GM12872 (cell line): Measurements from ENCODE around the gene H2BK1.

ENCODE experiments used
- CTCF ChIP-seq: IDR thresholded peaks from 3 replicates; pipeline ENCODE4 v1.5.1; 2011; ENCODE audit warnings: low read depth, mild to moderate bottlenecking, low read length, moderate library complexity; ENCODE audit not compliant: insufficient read depth

H2BK1 gene

DNA sequence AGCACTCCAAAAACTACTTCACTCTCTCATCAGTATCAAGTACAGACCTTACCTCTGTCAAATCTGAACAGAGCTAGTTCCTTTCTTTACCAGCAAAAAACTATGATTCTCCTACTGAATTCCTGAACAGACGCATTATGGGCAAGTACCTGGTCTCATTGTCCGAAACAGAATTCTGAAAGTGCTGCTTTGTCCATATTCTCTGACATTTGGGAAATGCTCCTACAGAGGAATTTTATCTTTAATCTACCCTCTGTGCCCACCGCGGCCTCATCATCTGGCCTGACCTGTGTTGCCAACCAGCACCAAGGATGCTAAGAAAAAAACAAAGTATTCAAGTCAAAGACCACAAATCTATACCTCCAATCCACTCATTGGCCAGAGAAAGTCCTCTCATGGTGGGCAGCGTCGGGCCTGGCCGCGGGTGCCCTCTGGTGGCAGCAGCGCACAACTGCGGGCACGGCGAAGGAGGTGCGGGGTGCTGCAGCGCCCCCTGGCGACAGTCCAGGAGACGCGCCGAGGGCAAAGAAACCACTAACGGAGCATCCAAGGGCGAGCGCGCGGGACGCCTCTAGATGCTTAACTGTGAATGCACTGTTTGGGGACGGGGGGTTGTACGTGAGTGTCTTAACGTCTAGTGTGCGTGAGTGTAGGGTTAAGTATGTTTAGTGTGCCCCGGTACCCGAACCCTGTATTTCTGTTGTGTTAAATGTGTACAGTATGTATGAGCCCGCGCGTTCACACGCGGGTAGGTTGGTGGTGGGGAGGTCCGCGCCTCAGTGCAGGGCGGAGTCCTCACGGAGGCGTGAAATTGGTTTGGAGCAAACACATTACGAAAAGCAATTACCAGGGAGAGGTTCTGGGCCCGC, 37.8 kb downstream of the H2BK1 start:
- peak; percentile 100 for TF ChIP-seq CTCF

- TF ChIP-seq CTCF: no peak
Measured at GRCh38 chr7:151168787-151169162, 41.5 kb downstream of the H2BK1 start.

DNA sequence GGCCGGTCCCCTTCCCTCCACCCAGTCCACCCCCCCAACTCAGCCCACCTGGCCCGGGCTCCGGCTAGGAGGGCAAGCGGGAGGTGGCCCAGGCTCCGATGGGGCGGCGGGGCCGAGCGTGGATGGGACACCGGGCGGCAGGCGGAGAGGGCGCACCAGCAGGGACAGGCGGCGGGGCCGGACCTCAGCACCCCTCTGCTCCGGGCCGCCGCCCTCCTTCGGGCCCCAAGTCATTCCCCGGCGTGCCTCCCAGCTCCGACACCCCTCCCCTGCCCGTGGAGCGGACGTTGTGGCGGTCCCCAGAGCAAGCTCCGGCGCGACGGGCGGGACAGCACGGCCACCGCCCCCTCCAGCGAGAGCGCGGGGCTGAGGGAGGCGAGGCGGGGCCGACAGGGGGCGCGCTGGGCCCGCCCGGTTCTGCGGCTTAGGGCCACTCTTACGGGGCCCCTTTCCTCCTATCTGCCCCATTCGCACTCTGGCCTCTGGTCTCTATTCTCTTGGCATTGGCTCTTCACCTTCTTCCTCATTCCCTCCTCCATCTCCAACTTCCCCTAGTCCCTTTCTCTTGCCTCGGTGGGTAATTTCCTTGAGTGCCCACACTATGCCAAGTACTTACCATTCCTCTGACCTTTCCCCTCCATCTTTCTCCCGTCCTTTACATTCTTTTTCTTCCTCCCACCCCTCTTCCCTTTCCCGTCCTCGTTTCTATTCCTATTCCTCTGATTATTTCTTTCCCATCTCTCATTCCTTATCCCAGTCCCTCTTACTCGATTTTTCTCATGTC, 42.1 kb downstream of the H2BK1 start:
- TF ChIP-seq CTCF: peak; percentile 71

DNA sequence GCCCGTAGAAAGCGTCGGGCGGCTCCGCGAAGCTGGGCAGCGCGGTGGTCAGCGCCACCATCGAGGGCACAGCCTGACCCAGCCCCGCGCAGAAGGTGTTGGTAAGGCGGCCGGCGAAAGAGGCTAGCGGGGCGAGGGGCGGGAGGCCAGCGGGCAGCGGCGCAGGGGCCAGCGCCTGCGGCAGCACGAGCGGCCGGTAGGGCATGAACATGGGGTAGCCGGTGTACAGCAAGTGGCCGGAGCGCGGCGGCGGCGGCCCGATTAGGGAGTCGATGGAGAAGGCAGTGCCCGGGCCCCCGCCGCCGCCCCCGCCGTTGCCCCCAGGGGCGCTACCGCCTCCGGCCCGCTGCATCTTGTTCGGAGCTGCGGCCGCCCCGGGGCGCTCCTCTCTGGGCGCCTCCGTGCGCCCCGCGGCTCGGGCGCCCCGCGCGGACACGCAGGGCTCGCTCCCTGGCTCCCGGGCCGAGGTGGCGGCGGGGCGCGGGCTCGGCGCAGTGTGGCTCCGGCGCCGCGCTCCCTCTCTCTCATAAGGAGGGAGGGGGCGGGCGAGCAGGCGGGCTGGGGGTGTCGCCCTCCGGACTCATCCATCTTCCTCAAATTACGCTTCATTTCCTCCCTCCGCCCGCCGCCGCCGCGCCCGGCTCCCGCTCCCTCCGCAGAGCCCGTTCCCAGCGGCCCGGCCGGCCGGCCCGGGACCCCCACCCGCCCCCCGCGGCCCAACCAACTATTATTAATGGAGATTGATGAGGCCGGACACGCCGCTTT, 42.9 kb downstream of the H2BK1 start, which contains the start of gene GBX1:
Gene GBX1, minus strand, starts transcription at position 498 of the 765 bp plus-strand sequence. Its CDS starts 146 bp downstream, at position 352.
- no peak for TF ChIP-seq CTCF

GRCh38 chr7:151166629-151167196, 43.6 kb downstream of the H2BK1 start:
- no peak for TF ChIP-seq CTCF

- no peak for TF ChIP-seq CTCF
Measured at GRCh38 chr7:151161757-151162156, 48.5 kb downstream of the H2BK1 start.
